Sigmoid colon (tissue), 7 donors: ENCODE results near the gene MAEL. TPM values are rescaled to one million over a fixed set of nuclear protein-coding genes. Genes with fewer than 3 reads are reported as not detected.

Experiments
- DNase-seq: peaks from one replicate; pipeline ENCODE4 v3.0.0-alpha.2; 2019
- H3K27ac ChIP-seq, 4 donors: fragments of 200-600 bp; sonication (generic); one replicate each; pipeline ENCODE4 v1.5.1; 2016 to 2019; ENCODE audit warnings: mild to moderate bottlenecking in 1 of 4
- H3K27me3 ChIP-seq, 3 donors: fragments of 200-600 bp; sonication (generic); one replicate each; pipeline ENCODE4 v1.5.1; 2019; ENCODE audit warnings: mild to moderate bottlenecking in 1 of 3
- H3K36me3 ChIP-seq, 4 donors: fragments of 200-600 bp; sonication (generic); one replicate each; pipeline ENCODE4 v1.5.1; 2016 to 2019
- H3K4me1 ChIP-seq, 4 donors: fragments of 200-600 bp; sonication (generic); one replicate each; pipeline ENCODE4 v1.5.1; 2017 to 2019
- H3K4me3 ChIP-seq, 4 donors: fragments of 200-600 bp; sonication (generic); one replicate each; pipeline ENCODE4 v1.5.1; 2017 to 2019; ENCODE audit warnings: mild to moderate bottlenecking in 2 of 4, moderate library complexity in 1 of 4
- H3K9me3 ChIP-seq, 4 donors: fragments of 200-600 bp in 3 of 4; sonication (generic) in 3 of 4; one replicate each; pipeline versions ENCODE4 v1.5.1 to v1.6.1; 2013 to 2019
- CTCF ChIP-seq, 4 experiments: fragments of 450-650 bp in 3 of 4; fragments of 200-600 bp in 1 of 4; IDR thresholded peaks; one replicate each; pipeline ENCODE4 v1.5.1; 2016 to 2019; ENCODE audit warnings: antibody characterized with exemption in 4 of 4, mild to moderate bottlenecking in 3 of 4, moderate library complexity in 2 of 4
- EP300 ChIP-seq, 4 donors: sonication (generic); formaldehyde crosslinking; IDR thresholded peaks; one replicate each; pipeline ENCODE4 v1.6.1; 2017; ENCODE audit warnings: antibody characterized with exemption in 4 of 4
- POLR2A ChIP-seq, 2 donors: fragments of 450-650 bp; IDR thresholded peaks; one replicate each; pipeline ENCODE4 v1.6.1; 2016; ENCODE audit warnings: antibody characterized with exemption in 2 of 2, mild to moderate bottlenecking in 2 of 2, moderate library complexity in 2 of 2
- POLR2AphosphoS5 ChIP-seq, 4 donors: sonication (generic); formaldehyde crosslinking; IDR thresholded peaks; one replicate each; pipeline ENCODE4 v1.6.1; 2017; ENCODE audit warnings: antibody characterized with exemption in 4 of 4
- WGBS, 2 donors: extraction: QIAGEN DNeasy Blood & Tissue Kit; methylation state at CpG; one replicate each; pipeline ENCODE4 v1.1.7; 2013; 5-methylcytosine and 5-hydroxymethylcytosine counted together
- intact Hi-C: fragments of 100-400 bp; cut with DNase I; formaldehyde crosslinking; loops from one replicate; pipeline ENCODE4 v1.15.1; 2023
- polyA plus RNA-seq, 3 donors: library from polyadenylated mRNA; stranded (reverse); fragments of 200-250 nt; gene quantifications; one replicate each; pipeline ENCODE4 v1.2.3, GENCODE V29; 2013
- total RNA-seq, 4 donors: library from RNA; depleted of rRNA; stranded (reverse); fragments of >200 nt; gene quantifications; one replicate each; pipeline ENCODE4 v1.1.0, GENCODE V29; 2016
- donor health status: healthy with polysubstance abuse.
- donor health status: Bipolar disorder and iron deficiency.
- donor health status: healthy.

Gene MAEL
- total and polyA plus RNA-seq, 7 donors: 0.07 to 1.6 (median 1.1) TPM; not detected in 1

- no peak for TF ChIP-seq CTCF (IDR thresholded peaks at IDR 0.05)
- no peak for TF ChIP-seq POLR2A (IDR thresholded peaks at IDR 0.05)
- no peak for TF ChIP-seq POLR2AphosphoS5 (IDR thresholded peaks at IDR 0.05)
- TF ChIP-seq EP300 (IDR thresholded peaks at IDR 0.05): no peak
- H3K4me3 ChIP-seq: no peak overlapping the region
- no peak overlapping the region for H3K27ac ChIP-seq
- H3K27me3 ChIP-seq: no peaks in the 10 kb centered on the region
- no peaks in the 10 kb centered on the region for H3K36me3 ChIP-seq
- H3K9me3 ChIP-seq: no peaks in the 10 kb centered on the region
- intact Hi-C loops: loop anchor here (2.0 kb wide), 1 partner anchor 19 kb away; no protein-coding TSS in a partner anchor
- H3K4me1 ChIP-seq: peaks cover 0 to 42% (median 22%) of the 10 kb centered on the region in 4 donors
- no peak for DNase-seq
Observed at GRCh38 chr1:166953491-166953890, 35.6 kb upstream of the MAEL start.

- Histone ChIP-seq H3K4me3 (no peak overlapping the region), H3K36me3 (no peaks in the 10 kb centered on the region), H3K27ac (peak overlapping the region in 1 of 4 donors; percentile 22), H3K9me3 (no peaks in the 10 kb centered on the region), H3K4me1 (peaks cover 0 to 36% (median 17%) of the 10 kb centered on the region in 4 donors), H3K27me3 (no peaks in the 10 kb centered on the region)
- 86 to 90% methylated on average over 2 of the region's 2 CpGs for WGBS, 2 donors
- TF ChIP-seq CTCF (IDR thresholded peaks at IDR 0.05): no peak
- peak in 2 of 4 donors; percentile 56 to 65 for TF ChIP-seq POLR2AphosphoS5 (IDR thresholded peaks at IDR 0.05)
- DNase-seq: no peak
- intact Hi-C loops: no loop called here
Observed at GRCh38 chr1:166956057-166956850, 32.8 kb upstream of the MAEL start.

GRCh38 chr1:166956872-166957271 lies 32.2 kb upstream of the MAEL start:
- 79 to 96% methylated on average over 2 of the region's 2 CpGs for WGBS, 2 donors
- H3K36me3 ChIP-seq: no peaks in the 10 kb centered on the region
- TF ChIP-seq CTCF (IDR thresholded peaks at IDR 0.05) (no peak), POLR2AphosphoS5 (IDR thresholded peaks at IDR 0.05) (no peak), POLR2A (IDR thresholded peaks at IDR 0.05) (no peak), EP300 (IDR thresholded peaks at IDR 0.05) (no peak)
- no peak for DNase-seq
- intact Hi-C loops: no loop called here
- H3K27me3 ChIP-seq: no peaks in the 10 kb centered on the region
- H3K27ac ChIP-seq: peak overlapping the region in 1 of 4 donors; percentile 22
- peaks cover 0 to 30% (median 13%) of the 10 kb centered on the region in 4 donors for H3K4me1 ChIP-seq
- no peaks in the 10 kb centered on the region for H3K9me3 ChIP-seq
- H3K4me3 ChIP-seq: no peak overlapping the region

- 94 to 98% methylated on average over 1 of the region's 1 CpG for WGBS, 2 donors
- H3K9me3 ChIP-seq: no peaks in the 10 kb centered on the region
- TF ChIP-seq POLR2A (IDR thresholded peaks at IDR 0.05) (no peak), POLR2AphosphoS5 (IDR thresholded peaks at IDR 0.05) (no peak), EP300 (IDR thresholded peaks at IDR 0.05) (no peak), CTCF (IDR thresholded peaks at IDR 0.05) (no peak)
- intact Hi-C loops: no loop called here
- H3K4me1 ChIP-seq: peaks cover 0 to 10% (median 4%) of the 10 kb centered on the region in 4 donors
- H3K27me3 ChIP-seq: no peaks in the 10 kb centered on the region
- no peaks in the 10 kb centered on the region for H3K36me3 ChIP-seq
- H3K4me3 ChIP-seq: no peak overlapping the region
- DNase-seq: no peak
- no peak overlapping the region for H3K27ac ChIP-seq
Observed at GRCh38 chr1:166960858-166961474, 28.1 kb upstream of the MAEL start.
